HG03571 (cell line): Measurements from ENCODE around the gene COQ8A.
A peak's percentile ranks its signal among the peaks of the same experiment; 100 is the strongest.

Source experiments
- ATAC-seq: cut with Tn5 transposase; IDR thresholded peaks from one replicate; pipeline ENCODE4 v1.9.1; 2021; ENCODE audit not compliant: unreplicated experiment

The COQ8A gene

GRCh38 chr1:226940029-226940805 is at the start of gene COQ8A:
COQ8A (plus strand) TSS chr1:226940294; CDS start chr1:226961386, 21,092 bp downstream.
- peak; percentile 95 for ATAC-seq

GRCh38 chr1:226890331-226891108 is 49.6 kb upstream of the COQ8A start:
- ATAC-seq: no peak

GRCh38 chr1:226891346-226891745 is 48.7 kb upstream of the COQ8A start:
- no peak for ATAC-seq

- no peak for ATAC-seq
These were observed 48.1 kb upstream of the COQ8A start for GRCh38 chr1:226891846-226892523.

- ATAC-seq: no peak
These were observed 47.6 kb upstream of the COQ8A start for GRCh38 chr1:226892524-226892875.

GRCh38 chr1:226893936-226894335 is 46.2 kb upstream of the COQ8A start:
- ATAC-seq: no peak

GRCh38 chr1:226894826-226895225 is 45.3 kb upstream of the COQ8A start:
- ATAC-seq: no peak

GRCh38 chr1:226895644-226896043 is 44.5 kb upstream of the COQ8A start:
- ATAC-seq: no peak

- no peak for ATAC-seq
These were observed 41.8 kb upstream of the COQ8A start for GRCh38 chr1:226898246-226898645.

- ATAC-seq: no peak
These were observed 38.7 kb upstream of the COQ8A start for GRCh38 chr1:226901421-226901820.

- no peak for ATAC-seq
These were observed 37.5 kb upstream of the COQ8A start for GRCh38 chr1:226902601-226903000.

- ATAC-seq: no peak
These were observed 36.0 kb upstream of the COQ8A start for GRCh38 chr1:226903819-226904716.

- ATAC-seq: no peak
These were observed 35.3 kb upstream of the COQ8A start for GRCh38 chr1:226904772-226905171.

- no peak for ATAC-seq
These were observed 31.7 kb upstream of the COQ8A start for GRCh38 chr1:226908419-226908818.

GRCh38 chr1:226908913-226909312 is 31.2 kb upstream of the COQ8A start:
- no peak for ATAC-seq

- peak; percentile 65 for ATAC-seq
These were observed 27.4 kb upstream of the COQ8A start for GRCh38 chr1:226912587-226913176.

- peak; percentile 6 for ATAC-seq
These were observed 24.5 kb upstream of the COQ8A start for GRCh38 chr1:226915672-226915995.

- no peak for ATAC-seq
These were observed 23.6 kb upstream of the COQ8A start for GRCh38 chr1:226916497-226916896.

GRCh38 chr1:226919587-226919986 is 20.5 kb upstream of the COQ8A start:
- no peak for ATAC-seq

- no peak for ATAC-seq
These were observed 20.1 kb upstream of the COQ8A start for GRCh38 chr1:226919995-226920394.
